HT1080 (cell line): ENCODE measurements around the gene RASGRP2. TPM values are rescaled to one million over a fixed set of nuclear protein-coding genes. Genes with fewer than 3 reads are reported as not detected.

Experiments
- DNase-seq: peaks from one replicate; pipeline ENCODE4 v3.0.0-alpha.2; 2015; ENCODE audit warnings: low read depth
- total RNA-seq: library from RNA; depleted of rRNA; stranded (reverse); fragments of >200 nt; shearing (Covaris generic); gene quantifications from 2 replicates; pipeline ENCODE4 v1.2.3, GENCODE V29; 2014

The RASGRP2 gene
- total RNA-seq, 1 experiment from 2014 or later: not detected

DNA sequence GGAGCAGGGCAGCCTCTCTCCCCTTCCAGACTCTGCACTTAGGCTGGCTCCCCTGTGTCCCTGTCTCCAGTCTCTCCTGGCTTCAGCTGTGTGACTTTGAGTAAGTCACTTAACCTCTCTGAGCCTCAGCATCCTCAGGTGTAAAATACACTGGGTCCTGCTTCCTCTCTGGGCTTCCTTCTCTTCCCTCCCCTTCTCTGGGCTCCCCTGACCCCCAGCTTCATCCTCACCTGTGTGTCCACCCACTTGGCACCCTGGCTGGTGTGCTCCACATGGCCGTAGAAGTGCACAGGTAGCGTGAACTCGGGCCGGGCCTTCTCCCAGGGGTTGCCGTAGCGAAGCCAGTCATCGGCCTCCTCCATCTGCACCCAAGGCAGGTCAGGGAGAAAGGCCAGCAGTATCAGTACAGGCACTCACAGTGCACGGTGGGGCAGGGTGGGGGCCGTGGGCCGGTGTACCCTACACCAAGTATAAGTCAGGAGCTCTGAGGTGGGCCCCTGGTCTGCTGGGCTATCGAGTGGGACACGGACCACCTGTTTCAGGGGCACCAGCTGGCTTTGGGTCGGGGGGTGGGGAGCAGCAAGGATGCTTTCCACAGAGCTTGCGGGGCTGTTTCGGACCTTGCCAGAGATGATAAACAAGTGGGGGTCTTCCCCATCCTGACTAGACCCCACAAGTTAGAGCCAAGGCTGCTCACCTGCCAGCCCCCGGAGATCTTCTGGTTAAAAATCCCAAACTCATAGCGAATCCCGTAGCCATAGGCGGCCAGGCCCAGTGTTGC, 13.8 kb upstream of the RASGRP2 start:
- DNase-seq: no peak

DNA sequence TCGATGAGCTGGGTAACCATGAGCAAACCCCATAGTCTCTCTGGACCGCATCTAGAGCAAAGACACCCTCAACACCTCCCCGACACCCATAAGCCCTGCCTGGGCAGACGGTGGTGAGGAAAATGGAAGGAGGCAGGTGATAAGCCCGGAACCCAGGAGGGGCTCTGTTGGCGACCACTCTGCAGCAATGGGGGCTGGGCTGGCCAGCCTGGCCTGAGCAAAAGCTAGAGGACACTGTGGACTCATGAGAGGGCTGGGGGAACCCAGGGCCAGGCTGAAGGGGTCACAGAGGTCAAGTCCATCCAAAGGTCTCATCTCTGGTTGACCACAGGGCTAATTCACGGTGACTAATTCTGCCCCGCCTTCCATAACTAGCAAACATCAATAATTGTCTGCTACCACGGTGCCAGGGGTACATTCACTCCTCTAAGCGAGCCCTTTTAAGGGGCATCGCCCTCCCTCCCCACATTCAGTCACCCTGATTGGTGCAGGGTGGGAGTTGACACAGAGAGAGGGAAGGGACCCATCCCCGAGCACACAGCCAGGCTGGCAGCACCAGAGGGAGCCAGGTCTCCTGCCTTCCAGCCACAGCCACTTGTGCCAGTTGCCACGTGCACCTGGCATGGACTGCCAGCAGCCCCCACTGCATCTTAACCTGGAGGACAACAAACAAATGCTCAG, 11.9 kb upstream of the RASGRP2 start:
- DNase-seq: no peak

DNA sequence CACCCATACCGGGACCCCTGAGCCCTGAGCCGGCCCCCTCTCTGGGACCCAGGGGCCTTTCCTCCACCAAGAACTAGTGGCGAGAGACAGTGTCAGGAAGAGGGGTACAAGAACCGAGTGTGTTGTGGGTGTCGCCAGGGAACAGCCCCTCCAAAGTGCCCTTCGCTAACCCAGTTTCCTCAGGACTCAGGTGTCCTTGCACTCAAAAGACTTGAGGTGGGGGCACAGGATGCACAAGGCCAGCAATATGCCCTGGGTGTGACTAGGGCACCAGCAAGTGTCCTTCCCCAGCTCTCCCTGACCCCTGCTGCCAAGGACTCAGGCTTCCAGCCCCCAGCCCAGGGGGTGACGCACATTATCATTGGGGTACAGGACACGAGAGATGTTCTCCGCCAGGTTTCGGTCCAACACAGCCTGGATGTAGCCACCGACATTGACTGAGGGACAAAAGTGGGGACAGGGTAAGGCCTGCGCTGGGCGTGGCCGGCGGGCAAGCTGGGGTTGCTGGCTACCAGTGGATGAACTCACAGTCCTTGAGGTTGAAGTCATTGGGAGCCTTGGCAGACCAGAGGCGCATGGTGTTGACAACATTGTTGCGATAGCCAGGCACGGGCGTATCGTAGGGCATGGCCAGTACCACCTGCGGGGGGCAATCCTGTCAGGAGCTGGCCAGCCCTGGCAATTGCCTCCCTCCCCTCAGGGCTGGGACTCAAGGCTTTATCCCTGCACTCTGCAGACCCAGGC, 11.1 kb upstream of the RASGRP2 start:
- DNase-seq: no peak

DNA sequence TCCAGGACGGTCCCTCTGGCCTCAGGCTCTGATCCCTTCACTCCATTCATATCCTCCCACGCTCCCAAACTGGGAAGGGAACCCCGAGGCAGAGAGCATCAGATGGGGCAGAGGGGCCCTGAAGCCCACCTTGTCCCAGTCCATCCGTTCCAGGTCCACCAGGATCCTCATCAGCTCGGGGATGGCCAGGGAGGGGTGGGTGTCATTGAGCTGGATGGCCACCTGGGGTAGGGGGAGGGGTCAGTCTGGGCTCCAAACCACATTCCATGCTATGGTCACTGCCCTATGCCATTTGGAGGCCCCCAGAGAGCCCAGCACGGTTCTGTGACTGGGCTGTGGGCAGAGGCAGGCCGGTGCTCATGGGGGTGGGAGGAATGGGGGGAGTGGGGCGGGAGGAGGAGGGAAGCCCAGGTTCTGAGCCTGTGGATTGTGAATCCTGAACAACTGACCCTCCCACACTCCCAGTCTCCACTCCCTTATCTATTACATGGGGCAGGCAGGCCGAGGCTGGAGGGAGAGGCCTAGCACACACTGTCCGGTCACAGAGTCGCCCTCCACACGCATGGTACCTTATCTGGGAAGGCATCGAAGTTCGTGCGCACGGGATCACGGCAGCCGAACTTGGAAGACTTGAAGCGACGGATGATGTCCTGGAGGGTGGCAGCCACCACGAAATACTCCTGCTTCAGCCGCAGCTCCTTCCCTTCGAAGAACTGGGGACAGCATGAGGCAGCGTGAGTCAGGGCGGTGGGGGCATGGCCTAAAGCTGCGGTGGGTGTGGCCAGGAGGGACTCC, 10.4 kb upstream of the RASGRP2 start:
- DNase-seq: no peak

DNA sequence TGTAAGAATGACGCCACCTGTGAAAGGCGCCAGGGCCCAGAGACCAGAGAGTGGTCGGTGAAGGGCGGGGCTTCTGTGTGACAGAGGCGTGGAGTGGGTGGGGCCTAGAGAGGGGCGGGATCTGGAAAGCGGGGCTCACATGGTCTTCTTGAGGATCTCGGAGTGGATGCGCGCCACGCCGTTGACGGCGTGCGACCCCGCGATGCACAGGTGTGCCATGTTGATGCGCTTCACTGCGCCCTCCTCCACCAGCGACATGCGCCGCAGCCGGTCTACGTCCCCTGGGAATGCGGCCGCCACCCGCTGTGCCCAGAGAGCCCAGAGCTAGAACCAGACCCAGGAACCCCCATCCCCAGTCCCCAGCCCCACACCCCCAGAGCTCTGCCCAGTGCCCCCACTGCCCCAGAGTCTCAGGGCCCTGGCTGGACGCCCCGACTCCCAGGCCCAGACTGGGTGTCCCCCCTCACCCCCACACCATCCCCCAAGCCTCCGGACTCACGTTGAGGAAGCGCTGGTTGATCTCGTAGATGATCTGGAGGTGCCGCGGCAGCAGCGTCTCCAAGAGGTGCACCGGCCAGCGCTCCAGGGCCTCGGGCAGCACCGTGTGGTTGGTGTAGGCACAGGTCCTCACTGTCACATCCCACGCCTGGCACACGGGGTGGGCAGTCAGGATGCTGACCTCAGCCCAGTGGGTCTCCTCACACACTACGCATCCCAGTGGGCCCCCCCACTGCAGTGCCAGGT, 9.6 kb upstream of the RASGRP2 start:
- no peak for DNase-seq

DNA sequence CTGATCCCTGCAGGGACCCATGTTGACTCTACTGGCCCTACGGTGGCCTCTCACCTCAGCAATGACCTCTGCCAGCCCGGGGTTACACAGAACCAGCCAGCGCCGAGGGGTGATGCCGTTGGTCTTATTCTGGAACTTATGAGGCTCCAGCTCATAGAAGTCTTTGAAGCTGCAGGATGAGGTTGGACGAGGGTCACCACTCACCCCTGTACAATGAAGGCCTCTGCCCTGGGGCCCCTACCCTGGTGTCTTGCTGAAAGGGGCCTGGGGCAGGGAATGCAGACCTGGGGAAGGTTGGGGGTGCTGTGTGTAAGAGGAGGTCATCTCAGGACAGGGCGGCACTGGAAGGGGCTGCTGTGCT, 9.1 kb upstream of the RASGRP2 start:
- no peak for DNase-seq

DNA sequence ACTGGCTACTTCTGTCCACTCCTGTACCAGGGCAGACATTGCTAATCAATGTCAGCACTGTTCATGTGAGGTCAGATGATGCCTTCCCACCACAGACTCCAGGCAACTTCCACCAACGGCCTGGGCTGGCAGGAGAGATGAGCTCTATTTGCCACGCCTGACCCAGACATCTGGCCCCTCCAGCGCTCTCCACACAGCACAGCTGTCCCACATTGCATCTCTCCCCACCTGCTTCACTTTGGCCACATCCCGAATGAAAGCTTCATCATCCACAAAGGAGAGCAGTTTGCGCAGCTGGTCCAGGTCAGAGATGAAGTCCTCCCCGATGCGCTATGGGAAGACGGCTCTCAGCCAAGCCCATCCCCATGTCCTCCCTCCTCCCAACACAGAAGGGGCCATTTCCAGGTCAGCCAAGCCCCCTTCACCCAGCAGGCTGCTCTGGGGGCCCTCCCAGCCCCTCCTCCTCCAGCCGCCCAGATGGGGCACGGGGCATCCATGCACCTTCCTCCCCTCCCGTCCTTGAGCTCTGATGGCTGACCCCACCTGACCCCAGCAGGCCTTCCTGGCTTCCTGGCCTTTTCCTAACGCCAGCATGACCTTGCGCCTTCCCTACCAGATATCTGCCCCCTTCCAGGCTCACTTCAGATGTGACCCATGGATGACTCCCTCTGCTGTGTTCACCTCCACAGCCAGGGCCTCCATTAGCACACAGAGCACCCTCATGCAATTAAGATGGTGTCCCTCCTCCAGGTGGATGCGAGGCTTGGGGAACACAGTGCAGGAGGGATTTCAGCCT, 8.4 kb upstream of the RASGRP2 start:
- no peak for DNase-seq

DNA sequence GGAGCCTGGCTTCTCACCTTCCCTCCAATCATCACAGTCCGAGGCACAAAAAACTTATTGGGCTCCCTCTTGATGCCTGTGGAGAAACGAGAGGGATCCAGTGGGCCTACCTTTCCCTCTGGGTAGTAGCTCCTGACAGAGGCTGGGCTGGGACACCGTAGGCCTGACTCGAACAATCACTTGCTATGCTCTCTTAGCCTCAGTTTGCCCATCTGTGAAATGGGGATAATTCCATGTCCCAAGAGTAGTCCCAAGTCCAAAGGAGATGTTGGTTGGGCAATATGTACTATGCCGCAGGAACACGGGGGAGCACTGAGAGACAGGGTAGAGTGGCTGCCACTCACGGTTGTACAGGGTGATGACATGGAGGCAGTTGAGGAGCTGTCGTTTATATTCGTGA, 7.6 kb upstream of the RASGRP2 start:
- no peak for DNase-seq

DNA sequence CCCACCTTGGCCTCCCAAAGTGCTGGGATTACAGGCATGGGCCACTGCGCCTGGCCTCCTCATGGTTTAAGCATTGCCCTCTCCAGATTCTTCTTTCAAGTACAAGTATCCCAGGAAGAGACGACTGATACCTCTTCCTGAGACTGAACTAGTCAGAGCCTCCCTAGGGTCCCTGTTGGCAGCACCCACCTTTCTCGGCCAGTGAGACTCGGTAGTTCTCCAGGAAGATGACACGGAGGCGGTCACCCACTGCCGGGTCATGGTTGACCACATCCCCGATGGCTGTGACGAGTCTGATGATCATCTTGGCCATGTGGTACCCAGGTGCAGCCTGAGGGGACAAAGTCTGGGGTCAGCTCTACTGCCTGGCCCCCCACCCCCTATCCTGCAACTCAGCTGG, 7.2 kb upstream of the RASGRP2 start:
- no peak for DNase-seq

DNA sequence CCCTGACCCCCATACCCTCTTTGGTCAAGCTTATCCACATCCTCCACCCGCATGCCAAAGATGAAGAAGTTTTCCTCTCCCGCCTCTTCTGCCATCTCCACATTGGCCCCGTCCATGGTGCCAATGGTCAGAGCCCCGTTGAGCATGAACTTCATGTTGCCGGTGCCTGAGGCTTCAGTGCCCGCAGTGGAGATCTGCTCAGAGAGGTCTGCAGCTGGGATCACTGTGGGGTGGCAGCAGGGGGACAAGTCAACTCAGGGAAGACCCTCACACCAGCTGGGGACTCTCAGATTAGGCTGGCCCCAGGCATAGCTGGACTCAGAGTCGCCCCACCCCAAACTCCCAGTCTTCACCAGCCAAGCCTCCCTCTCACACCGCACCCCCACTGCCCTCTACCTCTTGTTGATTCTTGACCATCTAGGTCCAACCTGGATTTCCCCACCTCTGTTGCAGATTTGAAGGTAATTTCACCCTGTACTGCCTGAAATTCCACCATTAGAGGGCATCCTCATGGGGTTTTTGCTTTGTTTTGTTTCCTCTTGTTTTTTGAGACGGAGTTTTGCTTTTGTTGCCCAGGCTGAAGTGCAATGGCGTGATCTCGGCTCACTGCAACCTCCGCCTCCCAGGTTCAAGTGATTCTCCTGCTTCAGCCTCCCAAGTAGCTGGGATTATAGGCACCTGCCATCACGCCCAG, 6.6 kb upstream of the RASGRP2 start:
- DNase-seq: no peak

DNA sequence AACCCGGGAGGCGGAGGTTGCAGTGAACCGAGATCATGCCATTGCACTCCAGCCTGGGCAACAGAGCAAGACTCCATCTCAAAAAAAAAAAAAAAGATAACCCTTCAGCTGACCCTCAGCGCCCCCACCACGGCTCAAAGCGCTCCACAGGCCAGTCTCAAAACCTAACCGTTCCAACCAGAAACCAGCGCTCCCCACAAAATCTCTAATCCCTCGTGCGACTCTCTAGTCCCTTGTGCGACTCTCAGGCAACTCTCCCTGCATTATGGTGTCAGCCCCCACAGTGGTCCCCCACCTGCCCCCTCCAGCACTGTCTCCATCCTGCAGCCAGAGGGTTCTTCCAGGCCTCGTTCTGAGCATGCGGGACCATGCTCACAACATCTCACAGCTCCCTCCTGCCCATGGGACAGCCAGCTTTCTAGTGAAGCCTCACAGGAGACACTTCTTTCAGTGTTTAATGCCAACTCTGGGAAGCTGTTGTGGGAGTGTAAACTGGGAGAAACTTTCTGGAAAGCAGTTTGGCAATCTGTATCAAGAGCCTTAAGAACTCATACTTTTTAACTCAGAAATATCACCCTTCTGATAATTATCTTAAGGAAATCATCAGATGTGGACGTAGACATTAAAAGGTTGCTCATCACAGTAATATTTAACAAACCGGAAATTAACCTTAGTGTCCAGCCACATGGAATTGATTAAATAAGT, 4.2 kb upstream of the RASGRP2 start:
- DNase-seq: no peak

DNA sequence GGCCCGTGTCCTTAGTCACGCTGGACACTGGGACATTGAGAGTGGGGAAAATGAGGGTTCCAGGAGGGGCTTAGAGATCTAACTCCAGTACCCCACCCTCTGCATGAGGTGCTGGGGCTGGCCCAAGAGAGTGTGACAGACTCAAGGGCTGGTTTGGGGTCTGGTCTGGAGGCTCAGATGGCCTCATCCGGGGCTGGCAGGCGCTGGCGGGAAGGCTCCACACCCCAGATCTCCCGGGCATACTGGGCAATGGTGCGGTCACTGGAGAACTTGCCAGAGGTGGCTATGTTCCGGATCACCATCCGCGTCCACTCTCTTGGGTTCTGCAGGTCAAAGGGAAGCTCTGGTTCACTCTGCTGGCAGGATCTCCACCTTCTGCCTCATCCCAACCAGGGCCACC, 2.5 kb upstream of the RASGRP2 start:
- no peak for DNase-seq

DNA sequence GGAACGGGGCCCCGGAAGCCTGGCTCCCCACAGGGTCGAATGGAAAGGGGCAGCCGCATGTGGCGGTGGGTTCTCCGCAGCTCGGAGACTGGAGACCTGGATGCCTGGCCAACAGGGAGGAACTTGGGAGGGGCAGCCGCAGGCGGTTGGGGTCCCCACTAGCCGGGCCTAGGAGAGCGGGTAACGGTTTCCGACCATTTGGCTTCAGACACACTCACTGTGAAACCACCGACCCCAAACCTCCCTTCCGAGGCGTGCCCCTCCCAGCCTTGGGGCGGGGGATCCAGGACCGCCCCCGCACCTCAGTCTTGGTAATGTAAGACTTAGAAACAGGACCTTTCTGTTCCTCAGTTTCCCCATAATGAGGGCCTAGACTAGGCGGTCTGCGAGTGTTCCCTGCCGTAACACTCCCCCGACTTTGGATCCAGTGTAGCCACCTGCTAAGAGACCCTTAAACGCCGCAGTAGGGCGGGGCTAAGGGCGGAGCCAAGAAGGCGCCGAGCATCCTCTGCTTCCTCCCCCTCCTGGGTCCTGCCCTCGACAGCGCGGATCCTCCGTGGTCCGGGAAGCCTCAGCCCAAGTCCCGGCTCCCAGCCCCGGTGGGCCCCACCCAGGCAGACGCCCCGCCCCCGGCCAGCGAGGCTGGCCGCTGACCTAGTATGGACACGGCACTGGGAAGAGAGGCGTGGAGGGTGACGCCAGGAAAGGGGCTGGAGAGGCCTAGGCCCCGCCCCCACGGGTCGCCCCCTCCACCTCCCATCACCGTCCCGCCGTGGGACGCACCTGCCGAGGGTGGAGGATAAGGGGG, 1.8 kb upstream of the RASGRP2 start:
- DNase-seq: no peak

DNA sequence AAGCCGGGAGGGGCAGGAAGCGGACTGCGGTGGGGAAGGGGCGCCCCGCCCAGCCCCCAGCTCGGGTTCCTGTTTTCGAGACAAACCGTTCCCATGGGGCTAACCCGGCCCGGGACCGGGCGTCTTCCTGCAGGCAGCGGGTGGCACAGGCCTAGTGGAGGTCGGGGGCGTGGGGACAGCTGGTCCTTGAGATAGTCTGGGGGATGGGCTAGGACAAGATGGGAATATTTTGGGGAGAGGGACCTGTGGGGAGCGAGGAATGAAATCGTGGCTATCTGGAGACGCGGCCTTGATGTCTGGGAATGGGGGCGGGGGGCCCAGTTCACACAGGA, 1.2 kb upstream of the RASGRP2 start:
- DNase-seq: no peak

DNA sequence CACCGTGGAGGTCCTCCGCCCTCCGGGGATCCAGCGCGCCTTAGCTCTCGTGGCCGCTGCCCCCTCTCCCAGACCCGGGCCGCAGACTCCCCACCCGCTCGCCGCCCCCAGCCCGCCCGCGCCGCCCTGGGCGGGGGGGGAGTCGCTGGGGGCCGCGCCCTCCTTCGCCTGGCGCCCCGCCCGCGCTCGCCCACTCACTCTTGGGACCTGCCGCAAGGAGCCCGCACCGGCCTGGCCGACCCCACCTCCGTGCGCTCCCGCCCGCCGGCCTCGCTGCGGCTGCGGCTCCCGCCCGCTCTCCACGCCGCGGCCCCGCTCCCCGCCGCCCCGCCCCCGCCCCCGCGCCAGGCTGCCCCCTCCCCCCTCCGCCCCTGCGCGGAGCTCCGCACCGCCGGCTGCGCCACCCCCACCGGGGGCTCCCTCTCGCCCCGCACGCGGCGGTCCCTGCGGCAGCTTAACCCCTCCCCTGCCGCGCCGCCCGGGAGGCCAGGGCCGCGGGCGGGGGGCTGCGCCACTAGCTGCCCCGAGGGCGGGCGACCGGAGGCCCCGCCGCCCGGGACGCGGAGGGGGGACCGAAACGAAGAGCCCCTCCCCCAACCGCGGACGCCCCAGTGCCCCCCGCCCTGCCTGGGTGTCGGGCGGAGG, 724 bp upstream of the RASGRP2 start:
- DNase-seq: no peak

DNA sequence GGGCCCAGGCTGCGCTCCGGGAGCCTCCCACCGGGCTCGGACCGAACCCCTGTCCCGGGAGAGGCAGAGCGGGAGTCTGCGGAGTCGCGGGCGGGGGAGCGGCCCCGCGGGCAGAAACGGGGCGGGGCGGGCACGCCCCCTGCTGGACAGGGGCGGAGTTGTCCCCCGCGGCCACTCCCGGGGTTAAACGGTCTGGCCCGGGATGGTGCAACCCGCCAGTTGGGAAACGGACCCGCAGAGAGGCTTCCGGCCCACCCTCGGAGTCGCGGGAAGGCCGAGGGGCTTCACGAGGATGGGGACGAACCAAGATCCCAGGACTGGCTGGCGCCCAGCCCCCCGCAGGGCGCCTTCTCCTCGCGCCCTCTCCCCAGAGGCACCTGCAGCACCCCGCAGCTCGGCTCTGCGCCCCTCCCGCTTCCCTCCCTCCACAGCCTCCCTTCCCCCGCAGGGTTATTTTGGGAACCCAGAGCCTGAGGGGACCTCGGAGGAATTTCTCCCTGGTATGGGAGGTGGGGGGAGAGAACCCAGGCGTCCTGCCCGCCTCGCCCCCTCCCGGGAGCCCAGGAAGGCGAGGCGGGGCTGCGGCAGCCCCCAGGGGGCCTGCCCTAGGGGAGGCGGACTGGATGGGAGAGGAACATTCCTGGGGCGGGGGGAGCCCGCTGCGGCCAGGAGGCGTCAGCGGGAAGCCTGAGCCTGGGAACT, 902 bp downstream of the RASGRP2 start:
- DNase-seq: no peak
